Measurements from ENCODE around the gene FN1.
A peak's percentile ranks its signal among the peaks of the same experiment; 100 is the strongest.
"Not testable (repeated sequence)": the region's sequence is repeated elsewhere in the genome, so short reads cannot be mapped to it uniquely, and the experiment has no call there.

FN1 gene

GRCh38 chr2:215410932-215411285 lies 25.0 kb downstream of the FN1 start:
- no peaks in the 10 kb centered on the region for H3K36me3 Mint-ChIP-seq
- no peaks in the 10 kb centered on the region for H3K9me3 Mint-ChIP-seq
- no peaks in the 10 kb centered on the region for H3K4me1 Mint-ChIP-seq
- DNase-seq (no peak), ATAC-seq (replicated peaks) (no peak)
- peaks cover 10 to 13% of the 10 kb centered on the region in 2 donors for H3K27me3 Mint-ChIP-seq
- H3K4me3 Mint-ChIP-seq = no peak overlapping the region
- no peak overlapping the region for H3K27ac Mint-ChIP-seq

GRCh38 chr2:215410181-215410931 lies 25.5 kb downstream of the FN1 start:
- not testable (repeated sequence) for ATAC-seq (replicated peaks)

GRCh38 chr2:215409331-215410127 lies 26.3 kb downstream of the FN1 start:
- Mint-ChIP-seq H3K9me3 (no peaks in the 10 kb centered on the region), H3K27me3 (peaks cover 8 to 13% of the 10 kb centered on the region in 2 donors), H3K27ac (no peak overlapping the region)

More at GRCh38 chr2:215410181-215410931, 25.5 kb downstream of the FN1 start:
- DNase-seq, H3K9me3 Mint-ChIP-seq, H3K4me3 Mint-ChIP-seq, H3K36me3 Mint-ChIP-seq, H3K27ac Mint-ChIP-seq, H3K4me1 Mint-ChIP-seq: not testable (repeated sequence)
- H3K27me3 Mint-ChIP-seq = peaks cover 10 to 13% of the 10 kb centered on the region in 2 donors

GRCh38 chr2:215408441-215408840 lies 27.4 kb downstream of the FN1 start:
- not testable (repeated sequence) for H3K4me3 Mint-ChIP-seq; ATAC-seq (replicated peaks); H3K9me3 Mint-ChIP-seq; H3K27ac Mint-ChIP-seq; DNase-seq; H3K27me3 Mint-ChIP-seq; H3K36me3 Mint-ChIP-seq; H3K4me1 Mint-ChIP-seq

More at GRCh38 chr2:215409331-215410127, 26.3 kb downstream of the FN1 start:
- ATAC-seq (replicated peaks) = peak in 1 of 2 donors; percentile 57
- no peak for DNase-seq
- H3K4me1 Mint-ChIP-seq = no peaks in the 10 kb centered on the region
- H3K36me3 Mint-ChIP-seq = no peaks in the 10 kb centered on the region
- no peak overlapping the region for H3K4me3 Mint-ChIP-seq

- Mint-ChIP-seq H3K36me3 (no peaks in the 10 kb centered on the region), H3K9me3 (no peaks in the 10 kb centered on the region), H3K27ac (no peak overlapping the region), H3K4me1 (no peaks in the 10 kb centered on the region), H3K27me3 (no peaks in the 10 kb centered on the region), H3K4me3 (no peak overlapping the region)
- ATAC-seq (replicated peaks) = no peak
- DNase-seq = no peak
Observed at GRCh38 chr2:215407590-215408264, 28.1 kb downstream of the FN1 start.

GRCh38 chr2:215407061-215407460 lies 28.8 kb downstream of the FN1 start:
- H3K4me1 Mint-ChIP-seq = no peaks in the 10 kb centered on the region
- no peak overlapping the region for H3K4me3 Mint-ChIP-seq
- H3K27ac Mint-ChIP-seq = no peak overlapping the region
- no peaks in the 10 kb centered on the region for H3K9me3 Mint-ChIP-seq
- DNase-seq (no peak), ATAC-seq (replicated peaks) (no peak)
- H3K36me3 Mint-ChIP-seq = no peaks in the 10 kb centered on the region
- H3K27me3 Mint-ChIP-seq = no peaks in the 10 kb centered on the region

GRCh38 chr2:215405722-215406581 lies 29.9 kb downstream of the FN1 start:
- DNase-seq (no peak), ATAC-seq (replicated peaks) (no peak)
- Mint-ChIP-seq H3K4me1 (no peaks in the 10 kb centered on the region), H3K27me3 (no peaks in the 10 kb centered on the region), H3K4me3 (no peak overlapping the region), H3K9me3 (no peaks in the 10 kb centered on the region), H3K27ac (no peak overlapping the region), H3K36me3 (no peaks in the 10 kb centered on the region)

GRCh38 chr2:215404348-215405012 lies 31.4 kb downstream of the FN1 start:
- no peak for ATAC-seq (replicated peaks)
- no peak overlapping the region for H3K4me3 Mint-ChIP-seq

GRCh38 chr2:215403441-215404347 lies 32.2 kb downstream of the FN1 start:
- no peak overlapping the region for H3K27ac Mint-ChIP-seq
- H3K36me3 Mint-ChIP-seq = no peaks in the 10 kb centered on the region
- no peak for ATAC-seq (replicated peaks)
- H3K9me3 Mint-ChIP-seq = no peaks in the 10 kb centered on the region
- DNase-seq = no peak
- no peak overlapping the region for H3K4me3 Mint-ChIP-seq
- no peaks in the 10 kb centered on the region for H3K4me1 Mint-ChIP-seq
- no peaks in the 10 kb centered on the region for H3K27me3 Mint-ChIP-seq

More at GRCh38 chr2:215404348-215405012, 31.4 kb downstream of the FN1 start:
- DNase-seq = no peak
- Mint-ChIP-seq H3K4me1 (no peaks in the 10 kb centered on the region), H3K9me3 (no peaks in the 10 kb centered on the region), H3K27me3 (no peaks in the 10 kb centered on the region), H3K27ac (no peak overlapping the region), H3K36me3 (no peaks in the 10 kb centered on the region)

- Mint-ChIP-seq H3K4me3 (no peak overlapping the region), H3K27ac (no peak overlapping the region), H3K27me3 (no peaks in the 10 kb centered on the region), H3K36me3 (no peaks in the 10 kb centered on the region), H3K9me3 (no peaks in the 10 kb centered on the region), H3K4me1 (no peaks in the 10 kb centered on the region)
- DNase-seq (no peak), ATAC-seq (replicated peaks) (no peak)
Observed at GRCh38 chr2:215401896-215402379, 33.9 kb downstream of the FN1 start.

- Mint-ChIP-seq H3K4me1 (no peaks in the 10 kb centered on the region), H3K27me3 (peaks cover 0 to 12% of the 10 kb centered on the region in 2 donors), H3K27ac (no peak overlapping the region), H3K36me3 (no peaks in the 10 kb centered on the region), H3K4me3 (no peak overlapping the region), H3K9me3 (no peaks in the 10 kb centered on the region)
- ATAC-seq (replicated peaks) (no peak), DNase-seq (no peak)
Observed at GRCh38 chr2:215399067-215399716, 36.7 kb downstream of the FN1 start.

- ATAC-seq (replicated peaks) = no peak
Observed at GRCh38 chr2:215397632-215398341, 38.1 kb downstream of the FN1 start.

More at GRCh38 chr2:215397632-215398341, 38.1 kb downstream of the FN1 start:
- Mint-ChIP-seq H3K4me3 (no peak overlapping the region), H3K9me3 (no peaks in the 10 kb centered on the region), H3K36me3 (no peaks in the 10 kb centered on the region), H3K4me1 (no peaks in the 10 kb centered on the region), H3K27me3 (peaks cover 0 to 12% of the 10 kb centered on the region in 2 donors), H3K27ac (no peak overlapping the region)
- no peak for DNase-seq
